GM12864 (cell line): ENCODE results near the gene TSPAN13.

Experiments used
- DNase-seq: peaks from one replicate; pipeline ENCODE4 v3.0.0-alpha.2; 2011; ENCODE audit warnings: low read depth
- H3K4me3 ChIP-seq: 2 replicates; pipeline ENCODE4 v1.5.1; 2011; ENCODE audit warnings: mild to moderate bottlenecking, low read depth, low read length, control low read depth
- CTCF ChIP-seq: IDR thresholded peaks from 2 replicates; pipeline ENCODE4 v1.5.1; 2011; ENCODE audit warnings: low read depth, mild to moderate bottlenecking, moderate library complexity, low read length, control low read depth, inconsistent platforms; ENCODE audit errors: missing control alignments

TSPAN13 gene

DNA sequence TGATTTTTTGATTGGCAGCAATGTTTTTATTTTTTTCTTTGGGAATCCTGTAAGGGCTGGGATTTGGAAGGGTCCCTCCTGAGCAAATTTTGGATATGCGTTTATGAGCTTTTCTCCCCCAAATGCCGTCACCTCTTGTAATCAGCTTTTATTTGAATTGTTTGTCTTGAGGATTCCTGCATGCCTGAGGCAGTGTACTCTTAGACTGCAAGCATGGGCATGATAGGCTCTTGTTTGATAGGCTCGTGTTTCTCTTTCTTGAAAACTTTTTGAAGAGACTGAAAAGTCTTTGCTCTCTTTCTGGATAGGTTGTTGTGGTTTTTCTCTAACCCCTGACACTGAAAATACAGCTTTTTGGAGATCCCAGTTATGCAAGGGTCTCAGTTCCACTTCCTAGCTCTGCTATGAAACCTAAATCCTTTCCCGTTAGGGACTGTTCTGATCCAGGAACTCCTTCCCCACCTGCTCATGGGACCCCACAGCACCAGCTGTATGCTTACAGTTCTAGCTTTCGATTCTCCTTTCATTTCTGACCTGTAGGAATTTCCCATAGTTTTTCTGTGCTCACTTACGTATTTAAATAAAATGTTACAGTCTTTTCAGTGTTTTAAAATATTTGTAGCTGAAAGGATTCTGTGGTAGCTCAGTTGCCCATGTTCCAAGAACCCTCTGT, 17.2 kb downstream of the TSPAN13 start:
- TF ChIP-seq CTCF = no peak
- H3K4me3 ChIP-seq = no peak overlapping the region
- no peak for DNase-seq

GRCh38 chr7:16773326-16773725, 19.8 kb downstream of the TSPAN13 start:
- DNase-seq = no peak
- no peak overlapping the region for H3K4me3 ChIP-seq
- TF ChIP-seq CTCF = no peak

GRCh38 chr7:16773884-16774283, 20.3 kb downstream of the TSPAN13 start:
- no peak overlapping the region for H3K4me3 ChIP-seq
- no peak for DNase-seq
- no peak for TF ChIP-seq CTCF

GRCh38 chr7:16774294-16774693, 20.7 kb downstream of the TSPAN13 start:
- TF ChIP-seq CTCF = no peak
- DNase-seq = no peak
- H3K4me3 ChIP-seq = no peak overlapping the region

GRCh38 chr7:16774986-16775385, 21.4 kb downstream of the TSPAN13 start:
- no peak overlapping the region for H3K4me3 ChIP-seq
- no peak for TF ChIP-seq CTCF
- DNase-seq = no peak

- no peak overlapping the region for H3K4me3 ChIP-seq
- TF ChIP-seq CTCF = no peak
- DNase-seq = no peak
Observed at GRCh38 chr7:16776053-16776452, 22.5 kb downstream of the TSPAN13 start.

DNA sequence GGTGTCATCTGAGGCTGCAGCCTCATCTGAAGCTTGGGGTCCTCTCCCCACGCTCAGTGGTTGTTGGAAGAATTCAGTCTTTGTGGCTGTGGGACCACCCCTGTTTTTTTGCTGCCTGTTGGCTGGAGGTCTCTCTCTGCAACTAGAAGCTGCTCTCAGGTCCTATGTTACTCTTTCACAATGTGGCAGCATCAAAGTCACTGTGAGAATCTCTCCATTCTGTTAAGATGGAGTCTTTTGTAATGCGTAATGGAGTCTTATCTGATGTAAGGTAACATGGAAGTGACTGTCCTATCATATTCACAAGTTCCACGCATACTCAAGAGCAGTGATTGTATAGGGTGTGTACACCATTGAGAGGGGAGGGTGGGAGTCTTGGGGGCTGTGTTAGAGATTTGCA, 24.9 kb downstream of the TSPAN13 start:
- DNase-seq = no peak
- no peak for TF ChIP-seq CTCF
- H3K4me3 ChIP-seq = no peak overlapping the region
